NCI-H146 (cell line): ENCODE data around the gene RBM20.
"Not testable (repeated sequence)": the region's sequence is repeated elsewhere in the genome, so short reads cannot be mapped to it uniquely, and the experiment has no call there.

Experiments used
- DNase-seq: peaks from one replicate; lab custom pipeline; 2025; lab: John Stamatoyannopoulos, UW

The RBM20 gene

GRCh38 chr10:110649347-110650264, 5.5 kb downstream of the RBM20 start:
- no peak for DNase-seq

GRCh38 chr10:110650265-110650668, 6.1 kb downstream of the RBM20 start:
- no peak for DNase-seq

GRCh38 chr10:110651044-110651958, 7.2 kb downstream of the RBM20 start:
- DNase-seq = no peak

GRCh38 chr10:110652475-110653118, 8.5 kb downstream of the RBM20 start:
- no peak for DNase-seq

GRCh38 chr10:110655320-110655719, 11.2 kb downstream of the RBM20 start:
- DNase-seq = no peak

- DNase-seq = no peak
Measured at GRCh38 chr10:110656612-110657011, 12.5 kb downstream of the RBM20 start.

- DNase-seq = no peak
Measured at GRCh38 chr10:110657973-110658691, 14.0 kb downstream of the RBM20 start.

- DNase-seq = no peak
Measured at GRCh38 chr10:110659558-110659957, 15.4 kb downstream of the RBM20 start.

- DNase-seq = peak; percentile 39
Measured at GRCh38 chr10:110660289-110660688, 16.2 kb downstream of the RBM20 start.

- DNase-seq = no peak
Measured at GRCh38 chr10:110661292-110661691, 17.2 kb downstream of the RBM20 start.

GRCh38 chr10:110664483-110665420, 20.6 kb downstream of the RBM20 start:
- DNase-seq = peak; percentile 52

GRCh38 chr10:110666259-110666658, 22.1 kb downstream of the RBM20 start:
- not testable (repeated sequence) for DNase-seq

GRCh38 chr10:110666673-110667072, 22.5 kb downstream of the RBM20 start:
- no peak for DNase-seq

GRCh38 chr10:110667620-110668343, 23.6 kb downstream of the RBM20 start:
- DNase-seq = no peak

GRCh38 chr10:110668443-110668842, 24.3 kb downstream of the RBM20 start:
- DNase-seq = no peak

GRCh38 chr10:110670335-110670734, 26.2 kb downstream of the RBM20 start:
- no peak for DNase-seq

- DNase-seq = peak; percentile 80
Measured at GRCh38 chr10:110671788-110672579, 27.8 kb downstream of the RBM20 start.

GRCh38 chr10:110672580-110672919, 28.4 kb downstream of the RBM20 start:
- no peak for DNase-seq

GRCh38 chr10:110676016-110676415, 31.9 kb downstream of the RBM20 start:
- no peak for DNase-seq
